GM04504 (cell line): ENCODE data around the gene IQCH.
"Not testable (repeated sequence)": the region's sequence is repeated elsewhere in the genome, so short reads cannot be mapped to it uniquely, and the experiment has no call there.

ENCODE experiments used
- DNase-seq: peaks from one replicate; pipeline ENCODE4 v3.0.0-alpha.2; 2012; ENCODE audit warnings: low read depth

IQCH gene

DNA sequence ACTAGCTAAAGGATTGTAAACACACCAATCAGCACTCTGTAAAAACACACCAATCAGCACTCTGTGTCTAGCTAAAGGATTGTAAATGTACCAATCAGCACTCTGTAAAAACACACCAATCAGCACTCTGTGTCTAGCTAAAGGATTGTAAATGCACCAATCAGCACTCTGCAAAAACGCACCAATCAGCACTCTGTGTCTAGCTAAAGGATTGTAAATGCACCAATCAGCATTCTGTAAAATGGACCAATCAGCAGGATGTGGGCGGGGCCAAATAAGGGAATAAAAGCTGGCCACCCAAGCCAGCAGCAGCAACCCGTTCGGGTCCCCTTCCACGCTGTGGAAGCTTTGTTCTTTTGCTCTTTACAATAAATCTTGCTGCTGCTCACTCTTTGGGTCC is 8.0 kb upstream of the IQCH start:
- not testable (repeated sequence) for DNase-seq

DNA sequence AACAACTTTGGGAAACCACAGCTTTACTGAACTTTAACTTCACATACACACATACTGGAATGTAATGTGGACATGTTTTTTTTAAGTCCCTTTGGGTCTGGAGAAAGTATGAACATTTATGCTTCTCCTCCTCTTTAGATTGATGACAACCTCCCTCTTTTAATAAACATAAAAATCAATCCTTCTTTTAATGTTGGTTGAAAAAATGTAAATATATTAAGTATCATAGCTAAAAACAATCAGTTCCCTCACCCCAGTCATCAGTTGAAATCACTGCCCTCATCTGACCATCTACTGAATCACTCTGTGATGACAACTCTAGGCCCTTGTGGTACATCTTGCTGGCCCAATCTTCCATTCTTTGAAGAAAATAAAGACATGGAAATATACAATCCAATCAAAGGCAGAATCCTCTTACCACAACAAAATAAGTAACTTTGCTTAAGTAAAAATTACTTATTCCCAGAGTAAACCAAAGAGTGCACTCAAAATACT is 6.5 kb upstream of the IQCH start:
- DNase-seq: no peak

DNA sequence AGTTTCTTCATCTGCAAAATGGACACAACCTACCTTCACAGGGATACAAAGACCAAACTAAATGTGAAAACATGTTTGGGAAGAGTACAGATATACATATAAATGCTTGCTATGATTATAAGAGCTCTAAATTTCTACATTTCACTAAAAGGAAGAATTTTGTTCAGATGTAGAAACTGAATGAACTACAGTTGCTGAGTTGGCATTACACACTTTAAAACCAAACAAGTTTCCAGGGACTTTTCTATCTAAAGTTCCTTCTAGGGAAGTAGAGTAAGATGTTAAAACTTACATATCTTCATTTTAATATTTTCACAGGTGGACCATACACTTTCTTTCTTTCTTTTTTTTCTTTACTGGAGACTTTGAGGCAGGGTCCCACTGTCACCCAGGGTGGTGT is 4.8 kb upstream of the IQCH start:
- no peak for DNase-seq

DNA sequence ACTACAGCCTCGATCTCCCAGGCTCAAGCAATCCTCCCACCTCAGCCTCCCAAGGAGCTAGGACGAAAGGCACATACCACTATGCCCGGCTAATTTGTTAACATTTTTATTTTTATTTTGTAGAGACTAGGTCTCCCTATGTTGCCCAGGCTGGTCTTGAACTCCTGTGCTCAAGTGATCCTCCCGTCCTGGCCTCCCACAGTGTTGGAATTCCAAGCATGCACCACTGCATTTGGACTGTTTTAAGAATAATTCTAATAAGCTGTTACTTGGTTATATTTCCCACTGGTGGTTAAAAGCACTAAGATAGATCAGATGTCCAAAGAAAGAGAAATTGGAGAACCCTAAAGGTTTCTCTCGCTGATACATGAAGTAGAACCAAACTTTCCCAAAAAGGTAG is 3.3 kb upstream of the IQCH start:
- DNase-seq: no peak

DNA sequence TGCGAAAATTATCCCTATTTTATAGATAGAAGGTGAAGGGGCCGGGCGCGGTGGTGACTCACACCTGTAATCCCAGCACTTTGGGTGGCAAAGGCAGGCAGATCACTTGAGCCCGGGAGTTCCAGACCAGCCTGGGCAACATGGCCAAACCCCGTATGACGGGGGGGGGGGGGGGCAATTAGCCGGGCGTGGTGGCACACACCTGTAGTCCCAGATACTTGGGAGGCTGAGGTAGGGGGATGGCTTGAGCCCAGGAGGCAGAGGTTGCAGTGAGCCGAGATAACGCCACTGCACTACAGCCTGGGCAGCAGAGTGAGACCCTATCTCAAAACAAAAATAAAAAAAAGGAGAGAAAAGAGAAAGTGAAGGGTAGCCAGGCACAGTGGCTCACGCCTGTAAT is 1.5 kb upstream of the IQCH start:
- DNase-seq: no peak

DNA sequence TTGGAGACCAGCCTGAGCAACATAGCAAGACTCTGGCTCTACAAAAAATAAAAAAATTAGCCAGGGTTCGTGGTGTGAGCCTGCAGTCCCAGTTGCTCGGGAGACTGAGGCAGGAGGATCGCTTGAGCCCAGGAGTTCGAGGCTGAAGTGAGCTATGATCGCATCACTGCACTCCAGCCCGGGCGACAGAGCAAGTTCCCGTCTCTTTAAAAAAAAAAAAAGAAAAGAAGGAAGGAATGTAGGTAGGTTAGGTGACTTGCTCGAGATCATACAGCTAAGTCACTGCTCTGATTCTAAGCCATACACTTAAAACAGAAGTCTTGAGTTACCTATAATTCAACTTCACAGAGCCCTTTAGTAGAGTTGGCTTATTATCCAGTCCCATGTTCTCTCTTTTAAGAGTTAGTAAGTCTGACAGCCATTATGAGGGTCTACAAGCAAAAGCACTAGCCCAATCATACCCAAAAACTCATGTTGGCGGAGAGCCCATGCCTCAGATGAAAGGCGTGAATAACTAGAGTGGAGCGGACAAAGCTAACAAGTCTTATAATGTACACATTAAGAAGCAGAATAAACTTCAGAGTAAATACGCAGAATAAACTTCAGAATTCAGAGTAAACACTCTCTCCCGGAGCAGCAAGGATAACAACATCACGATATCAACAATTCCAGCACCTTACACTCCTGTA is 893 bp upstream of the IQCH start:
- no peak for DNase-seq

DNA sequence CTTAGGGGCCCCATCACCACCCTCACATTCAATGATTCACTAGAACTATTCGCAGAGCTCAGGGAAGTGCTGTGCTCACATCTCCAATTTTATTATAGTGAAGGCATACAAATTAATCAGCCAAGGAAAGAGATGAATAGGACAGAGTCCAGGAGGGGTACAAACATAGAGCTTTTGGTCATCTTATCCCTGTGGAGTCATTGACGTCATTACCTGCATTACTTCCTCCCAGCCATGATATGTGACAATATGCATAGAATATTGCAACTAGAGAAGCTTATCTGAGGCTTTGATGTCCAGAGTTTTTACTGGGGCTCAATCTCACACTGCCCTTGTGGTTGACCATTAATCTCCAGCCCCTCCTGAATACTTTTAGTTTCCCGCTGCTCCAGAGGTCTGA is 1.5 kb downstream of the IQCH start:
- no peak for DNase-seq

DNA sequence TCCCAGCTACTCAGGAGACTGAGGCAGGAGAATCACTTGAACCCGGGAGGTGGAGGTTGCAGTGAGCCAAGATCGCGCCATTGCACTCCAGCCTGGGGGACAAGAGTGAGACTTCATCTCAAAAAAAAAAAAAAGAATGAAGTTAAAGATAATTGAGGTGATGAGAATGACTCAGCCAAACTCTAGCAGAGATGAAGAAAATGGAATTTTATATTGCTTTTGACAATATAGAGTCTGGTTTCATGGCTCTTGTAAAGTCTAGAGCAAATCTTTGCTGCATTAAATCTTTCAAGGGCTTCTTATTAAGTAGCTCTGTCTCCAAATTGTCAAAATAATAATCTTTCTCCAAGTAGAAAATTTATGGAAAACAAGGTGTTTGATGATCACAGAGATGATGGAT is 3.8 kb downstream of the IQCH start:
- not testable (repeated sequence) for DNase-seq

DNA sequence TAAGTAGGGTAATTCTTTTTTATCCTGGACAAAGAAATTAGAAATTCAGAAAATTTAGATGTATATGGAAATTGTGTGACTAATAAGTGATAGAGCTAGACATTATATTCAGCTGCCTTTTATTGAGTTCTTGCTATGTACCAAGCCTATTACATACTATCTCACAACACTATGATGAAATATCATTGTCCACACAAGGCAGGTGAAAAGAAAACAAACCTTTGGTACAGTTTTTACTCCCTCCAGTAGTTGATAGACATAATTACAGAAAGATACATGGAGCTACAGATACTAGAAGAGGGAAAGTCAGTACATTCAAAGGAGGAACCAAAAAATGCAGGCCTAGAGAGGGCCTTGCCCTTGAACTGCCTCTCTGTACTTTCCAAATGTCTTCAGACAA is 4.8 kb downstream of the IQCH start:
- DNase-seq: no peak

DNA sequence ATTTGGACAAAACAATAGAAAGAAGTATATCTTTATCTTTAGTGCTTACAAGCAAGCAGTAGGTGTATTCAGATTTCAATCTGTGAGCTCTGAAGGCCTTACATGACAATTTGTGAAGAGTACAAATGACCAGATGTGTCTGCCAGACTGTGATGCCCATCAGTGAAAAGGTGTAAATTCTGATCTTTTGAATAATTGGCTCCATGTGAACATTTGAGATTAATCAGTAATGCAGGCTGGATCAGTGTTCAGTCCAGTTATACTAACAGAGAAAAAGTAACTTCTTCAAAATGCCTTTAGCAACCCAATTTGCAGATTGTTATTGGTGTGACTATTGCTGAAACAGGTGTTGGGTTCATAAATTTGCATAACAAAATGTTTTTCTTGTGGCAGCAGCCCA is 5.2 kb downstream of the IQCH start:
- no peak for DNase-seq

DNA sequence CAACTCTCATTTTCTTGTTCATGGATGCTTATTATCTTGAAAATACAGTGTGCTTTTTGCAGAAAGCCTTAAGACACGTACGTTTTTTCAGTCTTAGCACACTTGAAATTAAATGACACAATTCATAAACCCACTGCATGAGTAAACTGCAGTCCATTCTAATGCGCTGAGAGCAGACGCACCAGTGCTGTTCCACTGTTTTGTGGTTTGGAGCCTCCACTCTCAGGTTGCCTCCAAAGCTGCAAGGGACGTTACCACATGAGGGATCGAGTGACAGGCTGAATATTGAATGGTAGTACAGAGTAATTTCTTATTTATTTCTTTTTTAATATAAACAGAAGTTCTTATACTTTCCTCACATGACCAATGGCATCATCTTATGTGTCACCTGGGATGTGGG is 12.3 kb downstream of the IQCH start:
- DNase-seq: no peak

DNA sequence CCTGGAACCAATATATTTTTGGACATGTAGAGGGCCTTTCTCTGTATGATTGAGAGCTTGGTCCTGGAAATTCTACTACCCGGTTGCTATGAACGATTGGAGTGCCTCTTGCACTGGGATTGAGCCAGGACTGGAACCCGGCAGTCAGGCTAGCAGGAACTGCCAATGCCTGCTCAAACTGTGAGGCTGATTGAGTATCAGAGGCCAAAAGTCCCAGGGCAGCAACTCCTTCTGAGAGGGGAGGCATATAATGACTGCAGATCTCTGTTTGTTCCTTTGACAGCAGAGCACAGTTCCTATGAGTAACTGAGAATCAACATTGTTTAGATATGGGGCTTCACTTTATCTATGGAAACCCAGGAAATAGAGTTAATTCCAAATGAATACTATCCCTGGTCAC is 12.9 kb downstream of the IQCH start:
- DNase-seq: no peak

DNA sequence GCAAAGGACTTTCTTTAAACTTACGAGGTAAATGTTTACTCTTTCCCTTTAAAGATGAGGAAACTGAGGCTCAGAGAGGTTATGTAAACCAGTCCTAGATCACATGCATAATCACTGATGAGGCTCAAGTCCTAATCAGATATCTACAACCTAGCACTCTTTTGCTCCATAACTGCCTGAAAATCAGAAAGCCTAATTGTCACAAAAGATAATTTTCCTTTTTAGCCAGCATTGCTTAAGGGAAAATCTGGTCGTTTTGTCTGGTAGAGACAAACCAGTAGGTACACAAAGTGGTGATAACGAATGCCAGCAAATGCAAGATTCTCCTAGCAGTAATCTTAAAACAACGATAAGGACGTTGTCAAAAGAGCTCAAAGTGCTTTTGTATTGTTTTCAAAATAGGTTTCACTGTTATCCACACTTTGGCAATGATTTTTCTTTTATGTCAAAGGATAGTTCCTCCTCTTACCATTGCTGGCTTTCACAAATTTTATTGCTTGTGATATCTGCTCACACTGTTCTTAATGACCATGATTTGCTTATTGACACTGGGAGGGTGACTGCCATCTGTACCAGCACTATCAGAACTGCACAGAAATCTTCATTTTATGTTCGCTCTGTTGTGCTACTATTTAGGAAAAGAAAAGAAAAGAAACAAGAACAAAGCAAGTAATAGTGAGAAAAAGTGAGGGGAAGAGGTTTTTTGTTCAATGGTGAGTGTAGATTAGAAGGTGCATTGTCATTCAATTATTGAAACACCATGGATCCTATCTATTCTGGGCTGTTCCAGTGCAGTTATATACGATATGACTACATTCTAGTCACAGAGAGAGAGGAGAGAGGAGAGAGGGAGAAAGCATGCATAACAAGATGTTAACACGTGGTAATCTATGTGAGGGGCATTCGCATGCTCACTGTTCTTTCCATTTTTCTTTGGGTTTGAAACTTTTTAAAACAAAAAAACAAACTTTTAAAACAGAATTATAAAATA is 13.7 kb downstream of the IQCH start:
- DNase-seq: no peak

DNA sequence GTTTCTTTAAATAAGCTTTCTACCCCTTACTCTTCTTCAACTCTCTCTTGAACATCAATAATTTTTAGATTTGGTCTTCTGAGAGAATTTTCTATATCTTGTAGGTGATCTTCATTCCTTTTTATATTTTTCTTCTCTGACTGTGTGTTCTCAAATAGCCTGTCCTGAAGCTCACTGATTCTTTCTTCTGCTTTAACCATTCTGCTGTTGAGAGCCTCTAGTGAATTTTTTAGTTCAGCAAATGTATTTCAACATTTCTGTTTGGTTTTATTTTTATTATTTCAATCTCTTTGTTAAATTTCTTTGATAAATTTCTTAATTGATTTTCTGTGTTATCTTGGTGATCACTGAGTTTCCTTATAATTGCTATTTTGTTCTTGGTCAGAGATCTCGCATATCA is 19.6 kb downstream of the IQCH start:
- no peak for DNase-seq

DNA sequence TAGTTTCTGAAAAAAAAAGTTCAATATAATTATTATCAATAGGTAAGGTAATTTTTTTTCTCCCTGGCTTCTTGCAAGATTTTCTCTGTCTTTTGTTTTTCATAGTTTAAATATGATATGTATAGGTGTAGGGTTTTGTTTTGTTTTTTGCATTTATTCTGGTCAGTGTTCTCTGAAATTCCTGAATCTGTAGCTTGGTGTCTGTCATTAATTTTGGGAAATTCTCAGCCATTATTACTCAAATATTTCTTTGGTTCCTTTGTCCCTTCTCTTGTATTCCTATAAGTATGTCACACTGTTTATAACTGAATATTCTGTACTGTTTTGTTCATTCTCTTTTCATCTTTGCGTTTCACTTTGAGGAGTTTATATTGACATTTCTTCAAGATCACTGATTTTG is 22.1 kb downstream of the IQCH start:
- no peak for DNase-seq

DNA sequence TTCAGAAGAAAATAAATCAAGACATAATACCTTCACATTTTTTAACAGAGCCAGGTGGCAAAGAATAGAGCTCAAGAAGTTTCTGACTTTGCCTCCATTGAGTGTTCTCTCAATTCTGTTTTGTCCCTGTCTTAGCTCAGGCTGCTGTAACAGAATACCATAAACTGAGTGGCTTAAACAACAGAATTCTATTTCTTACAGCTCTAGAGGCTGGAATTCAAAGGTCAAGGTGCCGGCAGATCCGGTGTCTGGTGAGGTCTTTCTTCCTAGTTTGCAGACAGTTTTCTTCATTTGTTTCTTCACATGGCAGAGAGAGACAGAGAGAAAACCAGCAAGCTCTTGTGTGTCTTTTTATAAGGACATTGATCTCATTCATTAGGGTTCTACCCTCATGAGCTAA is 25.6 kb downstream of the IQCH start:
- no peak for DNase-seq

DNA sequence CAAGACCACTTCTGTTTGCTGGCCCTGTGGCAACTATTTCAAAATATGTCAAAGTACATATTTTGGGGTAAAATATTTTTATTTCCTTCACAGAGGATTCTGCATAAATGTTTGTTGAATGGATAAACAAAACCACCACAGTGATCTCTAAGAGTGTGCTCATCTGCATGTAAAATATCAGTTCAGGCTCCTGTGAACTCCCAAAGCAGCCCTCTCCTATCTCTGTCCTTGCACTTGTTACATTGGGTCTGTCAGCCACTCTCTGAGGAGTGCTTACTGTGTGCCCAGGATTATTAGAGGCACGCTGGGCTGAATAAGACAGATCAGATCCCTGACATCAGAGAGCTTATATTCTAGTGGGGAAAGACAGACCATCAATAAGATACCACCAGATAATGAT is 27.1 kb downstream of the IQCH start:
- DNase-seq: no peak

DNA sequence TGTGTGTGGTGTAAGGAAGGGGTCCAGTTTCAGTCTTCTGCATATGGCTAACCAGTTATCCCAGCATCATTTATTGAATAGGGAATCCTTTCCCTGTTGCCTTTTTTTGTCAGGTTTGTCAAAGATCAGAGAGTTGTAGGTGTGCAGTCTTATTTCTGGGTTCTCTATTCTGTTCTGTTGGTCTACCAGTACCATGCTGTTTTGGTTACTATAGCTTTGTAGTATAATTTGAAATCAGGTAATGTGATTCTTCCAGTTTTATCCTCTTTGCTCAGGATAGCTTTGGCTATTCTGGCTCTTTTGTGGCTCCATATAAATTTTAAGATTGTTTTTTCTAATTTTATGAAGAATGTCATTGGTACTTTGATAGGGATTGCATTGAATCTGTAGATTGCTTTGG is 31.0 kb downstream of the IQCH start:
- not testable (repeated sequence) for DNase-seq

DNA sequence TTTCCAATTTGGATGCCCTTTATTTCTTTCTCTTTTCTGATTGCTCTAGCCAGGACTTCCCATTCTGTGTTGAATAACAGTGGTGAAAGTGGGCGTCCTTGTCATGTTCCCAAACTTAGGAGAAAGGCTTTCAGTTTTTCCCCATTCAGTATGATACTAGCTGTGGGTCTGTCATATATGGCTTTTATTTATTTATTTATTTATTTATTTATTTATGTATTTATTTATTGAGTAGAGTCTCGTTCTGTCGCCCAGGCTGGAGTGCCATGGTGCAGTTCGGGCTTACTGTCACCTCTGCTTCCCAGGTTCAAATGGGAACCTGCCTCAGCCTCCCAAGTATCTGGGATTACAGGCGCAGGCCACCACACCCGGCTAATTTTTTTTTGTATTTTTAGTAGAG is 31.8 kb downstream of the IQCH start:
- DNase-seq: not testable (repeated sequence)

DNA sequence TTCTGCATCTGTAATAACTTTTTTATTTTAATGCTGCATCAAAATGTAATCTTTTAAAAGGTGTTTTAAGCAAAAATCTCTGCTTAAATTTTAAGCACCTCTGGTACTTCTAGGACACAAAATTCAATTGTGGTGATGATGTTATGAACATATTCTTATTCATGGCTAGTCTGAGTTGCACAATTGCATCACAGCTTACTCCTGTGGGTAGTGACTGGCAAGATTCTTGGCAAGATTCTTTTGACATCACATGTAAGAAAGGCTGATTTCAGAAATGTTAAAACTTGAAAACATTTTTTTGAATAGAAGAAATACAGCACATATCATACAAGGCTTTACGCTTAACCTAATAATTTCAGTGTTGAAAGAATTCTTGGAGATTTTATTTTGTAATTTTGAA is 35.7 kb downstream of the IQCH start:
- DNase-seq: no peak

DNA sequence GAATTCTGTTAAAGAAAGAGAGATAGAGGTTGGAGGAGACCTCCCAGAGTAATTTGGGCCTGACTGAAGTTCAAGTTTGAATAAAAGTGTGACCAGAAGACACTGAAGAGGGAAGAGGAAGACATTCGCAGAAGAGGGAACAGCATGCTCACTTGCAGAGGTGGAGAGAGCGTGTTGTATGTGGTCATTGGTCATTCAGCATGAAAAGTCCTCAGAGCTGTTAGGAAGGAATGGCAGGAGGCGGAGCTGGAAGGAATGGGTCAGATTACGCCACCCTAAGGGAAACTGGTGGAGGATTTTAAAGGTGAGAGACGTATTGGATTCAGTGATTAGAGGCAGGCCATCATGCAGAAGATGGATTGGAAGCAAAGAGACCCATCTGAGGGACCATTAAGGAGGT is 41.6 kb downstream of the IQCH start:
- DNase-seq: no peak

DNA sequence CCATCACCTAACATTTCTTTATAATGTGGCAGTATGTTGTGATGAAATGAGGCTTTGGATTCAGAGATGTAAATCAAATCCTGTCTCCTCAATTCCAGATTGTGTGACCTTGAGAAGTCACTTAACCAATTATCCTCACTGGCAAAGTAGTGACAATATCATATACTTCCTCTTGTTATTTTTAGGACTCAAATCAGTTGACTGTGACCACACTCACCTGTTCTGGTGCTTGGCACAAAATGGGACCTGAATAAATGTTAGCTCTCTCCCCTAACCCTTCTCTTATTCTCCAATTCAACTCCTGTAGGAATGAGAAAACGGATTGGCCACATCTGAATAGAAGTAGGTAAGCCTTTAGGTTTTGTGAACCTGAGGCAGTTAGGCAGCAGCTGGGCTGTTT is 42.1 kb downstream of the IQCH start:
- DNase-seq: no peak

DNA sequence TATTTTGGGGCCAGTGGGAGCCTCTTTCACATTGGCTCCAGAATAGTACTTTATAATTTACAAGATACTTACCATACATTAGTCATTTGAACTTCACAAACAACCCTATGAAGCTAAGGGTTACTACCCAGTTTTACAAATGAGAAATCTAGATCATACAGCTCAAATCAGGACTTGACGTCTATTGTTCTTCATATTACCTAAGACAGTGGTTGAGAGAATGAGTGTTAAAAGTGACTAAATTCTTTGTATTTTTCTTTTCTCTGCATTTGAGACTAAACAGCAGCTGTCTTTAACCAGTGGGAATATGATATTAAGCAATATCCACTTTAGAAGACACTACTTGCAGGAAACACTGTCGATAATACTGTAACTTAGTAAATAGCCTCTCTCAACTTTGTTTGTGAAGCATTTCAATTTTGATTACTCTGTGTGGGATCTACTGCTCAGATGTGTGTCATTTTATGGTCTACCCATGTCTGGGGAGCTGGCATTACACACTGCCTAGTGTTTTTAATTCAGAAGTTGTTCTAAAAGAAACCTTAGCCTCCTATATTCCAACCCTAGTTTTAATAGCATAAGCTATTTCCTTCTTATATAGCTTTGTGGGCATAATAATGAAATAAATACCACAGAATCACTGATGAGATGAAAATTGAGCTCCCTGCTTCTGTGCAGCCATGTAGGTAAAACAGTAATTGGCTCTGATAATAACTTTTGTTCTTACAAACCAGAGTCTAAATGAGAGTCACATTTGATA is 45.9 kb downstream of the IQCH start:
- no peak for DNase-seq
